ENCODE results near the gene BRAP.
"Not testable (repeated sequence)": the region's sequence is repeated elsewhere in the genome, so short reads cannot be mapped to it uniquely, and the experiment has no call there.

Gene BRAP

DNA sequence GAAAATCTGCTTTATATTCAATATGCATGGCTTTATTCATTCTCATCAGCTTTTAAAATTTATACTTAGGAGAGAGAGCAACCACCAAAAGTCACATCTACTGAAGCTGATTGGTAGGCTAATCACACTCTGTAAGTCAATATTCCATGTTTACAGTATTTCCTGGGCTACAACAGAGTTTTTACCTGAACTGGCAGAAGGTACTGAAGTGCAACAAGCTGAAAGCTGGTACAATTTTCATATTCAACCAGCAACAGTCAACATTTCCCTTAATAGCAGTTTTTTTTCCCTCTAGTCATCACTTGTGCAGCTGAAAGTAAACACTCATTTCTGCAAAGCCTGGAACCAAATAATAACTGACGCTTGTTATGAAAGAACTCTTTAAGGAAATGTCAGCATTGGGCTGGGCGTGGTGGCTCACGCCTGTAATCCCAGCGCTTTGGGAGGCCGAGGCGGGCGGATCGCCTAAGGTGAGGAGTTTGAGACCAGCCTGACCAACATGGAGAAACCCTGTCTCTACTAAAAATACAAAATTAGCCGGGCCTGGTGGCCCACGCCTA, 12.9 kb downstream of the BRAP start:
- DNase-seq: no peak

DNA sequence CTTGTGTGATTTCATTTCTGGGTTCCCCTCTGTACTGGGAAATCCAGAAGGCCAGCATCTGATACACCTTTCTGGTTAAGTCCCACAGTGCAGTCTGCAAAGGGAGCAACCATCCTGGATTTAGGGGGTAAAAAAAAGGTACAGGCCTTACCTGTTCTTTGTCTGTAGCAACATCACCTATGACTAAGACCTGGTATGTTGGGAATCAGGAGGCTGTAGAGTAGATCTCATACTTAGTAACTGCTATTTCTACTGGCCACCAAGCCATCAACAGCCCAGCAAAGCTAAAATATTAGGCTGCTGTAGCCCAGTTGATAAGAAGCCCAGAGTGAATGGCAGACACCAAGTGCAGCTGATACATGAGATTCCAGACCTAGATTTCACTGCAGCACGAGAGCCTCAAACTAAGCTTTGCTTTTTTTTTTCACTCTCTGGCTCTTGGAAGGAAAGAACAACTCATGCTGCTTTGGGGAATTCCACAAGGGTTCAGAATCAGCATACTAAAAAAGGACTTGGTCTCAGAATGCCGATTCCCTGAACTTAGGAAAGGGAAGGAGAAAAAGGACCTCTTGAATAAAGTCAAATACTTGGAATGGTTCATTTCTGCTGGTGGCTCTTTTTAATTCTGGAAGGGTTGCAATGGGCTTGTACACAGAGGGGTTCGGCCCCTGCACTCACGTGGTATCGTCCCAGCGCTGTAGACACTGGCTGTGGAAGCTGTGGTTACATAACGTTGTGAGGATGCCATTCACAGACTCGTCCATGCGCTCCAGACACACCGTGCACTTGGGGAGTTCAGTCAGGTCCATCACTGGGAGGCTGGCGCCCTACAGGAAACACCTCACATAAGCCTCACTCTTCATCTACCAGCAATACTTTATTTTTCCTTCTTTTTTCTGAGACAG, 20.5 kb downstream of the BRAP start:
- DNase-seq: no peak

DNA sequence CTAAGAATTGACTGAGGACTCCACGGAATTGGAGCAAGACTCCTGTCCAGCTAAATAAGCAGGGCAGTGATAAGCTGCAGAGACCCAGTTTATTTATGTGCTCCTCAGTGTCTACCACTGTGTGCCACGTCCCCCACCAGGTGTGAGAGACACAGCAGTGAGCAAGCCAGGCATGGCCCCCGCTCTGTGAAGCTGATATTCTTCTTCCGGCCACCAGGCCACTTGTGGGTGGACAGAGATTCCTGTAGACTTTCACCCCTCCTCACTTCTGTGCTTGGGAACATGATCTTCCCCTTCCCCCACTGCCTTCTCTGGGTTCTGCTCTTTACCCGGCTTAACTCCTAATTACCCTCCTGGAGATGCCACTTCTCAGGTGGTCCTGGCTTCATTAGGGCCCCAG, 21.3 kb downstream of the BRAP start:
- DNase-seq: no peak

DNA sequence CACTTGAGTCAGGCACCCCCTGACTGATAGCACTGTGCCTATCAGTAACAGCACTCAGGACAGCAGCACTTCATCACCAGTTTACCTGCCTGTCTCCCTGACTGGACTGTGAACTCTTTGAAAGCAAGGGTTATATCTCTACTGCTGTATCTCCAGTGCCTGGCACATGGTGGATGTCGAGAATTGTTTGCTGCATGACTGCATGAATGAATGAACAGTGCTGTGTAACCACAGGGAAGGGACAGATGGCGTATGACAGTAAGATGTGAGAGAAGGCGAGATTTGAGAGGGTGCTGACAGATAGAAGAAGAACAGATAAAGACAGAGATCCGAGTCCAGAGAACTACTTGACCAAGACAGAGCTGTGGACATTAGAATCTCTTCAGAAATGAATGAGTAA, 29.7 kb downstream of the BRAP start:
- DNase-seq: no peak

DNA sequence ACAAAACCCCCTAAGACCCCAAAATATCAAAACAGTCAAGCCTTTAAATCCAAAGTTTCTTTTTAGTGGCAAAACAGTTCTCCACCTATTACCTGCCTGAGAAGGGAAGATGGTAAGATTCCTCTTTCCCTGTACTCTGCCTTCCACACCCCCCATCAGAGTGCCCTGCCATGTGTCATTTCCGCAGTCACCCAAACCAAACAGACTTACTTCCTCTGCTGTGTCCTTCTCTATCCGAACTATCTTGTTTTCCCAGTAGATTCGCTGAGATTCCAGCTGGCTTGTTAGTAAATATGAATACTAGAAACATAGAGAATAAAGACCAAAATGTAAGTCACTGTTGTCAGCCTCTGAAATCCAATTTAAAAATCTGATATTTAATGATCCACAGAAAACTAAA, 30.4 kb downstream of the BRAP start:
- no peak for DNase-seq

DNA sequence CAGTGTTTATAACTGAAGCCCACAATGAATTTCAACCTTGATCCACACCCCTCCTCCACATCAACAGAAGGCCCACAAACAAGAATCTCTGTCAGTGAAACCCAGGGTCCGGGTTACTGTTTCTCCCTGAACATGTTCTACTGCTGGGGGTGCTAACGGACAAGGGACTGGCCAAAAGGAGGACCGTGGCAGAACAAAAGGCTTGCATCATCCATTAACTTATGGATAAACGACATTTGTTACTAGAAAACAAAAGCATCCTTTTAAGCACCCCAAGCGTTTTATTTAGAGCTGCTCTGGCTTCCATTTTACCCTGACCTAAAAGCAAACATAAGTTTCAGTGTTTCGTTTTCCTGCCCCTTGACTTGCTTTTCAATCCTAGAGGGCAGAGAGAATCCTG, 32.2 kb downstream of the BRAP start:
- DNase-seq: no peak

DNA sequence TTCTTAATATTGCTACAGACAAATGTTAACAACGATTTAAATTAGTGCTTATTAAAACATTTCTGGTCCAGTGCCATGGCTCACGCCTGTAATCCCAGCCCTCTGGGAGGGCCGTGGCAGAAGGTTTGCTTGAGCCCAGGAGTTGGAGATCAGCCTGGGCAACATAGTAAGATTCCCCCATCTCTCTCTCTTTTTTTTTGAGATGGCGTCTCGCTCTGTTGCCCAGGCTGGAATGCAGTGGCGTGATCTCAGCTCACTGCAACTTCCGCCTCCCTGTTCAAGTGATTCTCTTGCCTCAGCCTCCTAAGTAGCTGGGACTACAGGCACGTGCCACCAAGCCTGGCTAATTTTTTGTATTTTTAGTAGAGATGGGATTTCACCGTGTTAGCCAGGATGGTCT, 33.2 kb downstream of the BRAP start:
- DNase-seq: not testable (repeated sequence)

DNA sequence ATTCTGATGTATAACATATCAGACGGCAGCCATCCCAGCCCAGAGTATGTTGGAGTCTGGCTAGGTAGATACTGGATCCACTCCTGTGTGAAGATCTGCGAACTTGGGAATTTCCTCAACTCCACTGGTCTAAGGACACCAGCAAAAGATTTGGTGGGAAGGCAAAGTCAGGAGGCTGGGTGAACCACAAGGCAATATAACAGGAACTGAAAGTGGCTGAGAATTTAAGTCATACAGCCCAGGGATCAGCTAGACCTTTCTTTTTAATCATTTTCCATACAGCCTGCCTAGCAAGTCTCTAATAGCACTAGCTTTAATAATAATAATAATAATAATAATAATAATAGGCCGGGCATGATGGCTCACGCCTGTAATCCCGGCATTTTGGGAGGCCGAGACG, 34.8 kb downstream of the BRAP start:
- peak; percentile 46 to 50 for DNase-seq

DNA sequence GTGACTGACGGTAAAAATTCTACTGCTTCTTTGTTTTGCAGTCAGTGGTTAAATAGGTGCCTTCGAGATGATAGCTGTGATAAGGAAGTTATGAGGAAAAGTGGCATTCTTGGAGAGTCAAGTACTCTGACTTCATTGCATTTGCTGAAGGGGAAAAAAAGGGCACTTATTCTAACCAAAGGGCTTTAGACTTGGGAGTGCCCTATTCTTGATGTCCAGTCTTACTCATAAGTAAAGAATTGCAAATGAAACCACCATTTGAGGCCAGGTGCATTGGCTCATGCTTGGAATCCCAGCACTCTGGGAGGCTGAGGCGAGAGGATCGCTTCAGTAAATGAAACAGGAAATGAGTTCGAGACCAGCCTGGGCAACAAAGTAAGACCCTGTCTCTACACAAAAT, 40.3 kb downstream of the BRAP start:
- no peak for DNase-seq

DNA sequence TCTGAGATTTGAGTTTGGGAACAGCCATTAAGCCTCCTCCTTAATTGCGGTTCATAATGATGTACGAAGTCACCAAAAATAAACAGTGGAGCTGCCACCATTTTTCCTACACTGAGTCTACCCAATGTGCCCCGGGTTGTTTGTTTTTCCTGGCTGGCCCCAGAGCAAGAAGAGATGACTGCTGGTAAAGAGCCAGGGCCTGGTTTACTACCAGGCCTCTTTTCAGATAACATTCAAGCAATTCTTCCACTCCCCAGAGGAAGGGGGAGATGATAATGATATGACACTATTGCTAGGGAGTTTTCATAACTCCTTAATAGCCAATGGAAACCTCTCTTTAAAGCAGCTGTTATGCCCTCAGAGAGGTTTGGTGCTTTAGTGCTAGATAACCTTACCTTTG, 42.3 kb downstream of the BRAP start:
- no peak for DNase-seq

DNA sequence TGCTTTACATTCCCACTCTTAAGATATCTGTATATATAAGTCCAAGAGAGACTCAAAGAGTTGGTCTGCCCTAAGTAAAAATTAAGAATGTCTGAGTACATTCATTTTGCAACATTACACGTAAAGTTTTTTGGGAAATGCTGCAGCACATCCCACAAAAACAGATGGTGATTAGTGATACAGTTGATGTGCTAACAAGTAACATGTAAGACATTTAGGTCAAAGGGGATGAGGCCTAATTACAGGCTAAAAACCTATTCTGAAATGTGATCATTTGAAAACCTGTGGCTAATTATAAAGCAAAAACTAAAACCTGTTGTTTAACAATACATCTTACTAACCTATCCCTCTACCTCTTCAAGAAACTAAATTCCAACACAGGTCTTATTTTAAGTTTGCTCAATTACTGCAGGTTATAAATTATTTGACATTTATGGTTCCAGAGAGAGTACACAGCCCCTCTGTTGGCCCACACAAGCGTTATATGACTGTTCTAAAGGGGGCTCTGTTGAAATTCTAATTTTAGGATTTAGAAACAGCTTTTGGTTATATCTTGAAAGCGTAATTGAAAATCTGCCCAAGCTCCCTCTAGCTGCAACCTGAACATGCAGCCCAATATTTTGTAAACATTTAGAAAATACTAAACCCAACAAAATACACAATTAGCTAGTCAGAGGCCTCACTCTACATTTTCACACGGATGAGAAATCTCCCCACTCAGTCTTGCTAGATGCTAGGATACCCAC, 42.9 kb downstream of the BRAP start:
- no peak for DNase-seq

DNA sequence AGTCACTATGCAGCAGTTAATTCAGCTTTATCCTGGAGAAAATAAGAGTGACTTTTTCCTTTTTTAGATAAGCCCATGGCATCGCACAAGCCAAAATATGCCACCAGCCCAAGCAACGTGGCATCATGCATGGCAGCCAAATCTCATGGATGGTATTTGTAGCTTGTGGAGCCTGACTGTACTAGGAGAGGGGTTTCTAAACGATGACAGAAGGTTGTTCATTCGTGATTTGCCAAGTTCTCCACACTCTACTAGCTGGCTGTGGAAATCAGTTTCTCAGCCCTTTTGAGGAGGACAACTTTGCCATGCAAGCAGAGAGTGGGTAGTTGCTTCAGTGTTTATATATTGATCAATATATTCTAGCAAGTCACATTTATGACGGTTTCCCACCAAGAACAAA, 45.2 kb downstream of the BRAP start:
- DNase-seq: no peak

DNA sequence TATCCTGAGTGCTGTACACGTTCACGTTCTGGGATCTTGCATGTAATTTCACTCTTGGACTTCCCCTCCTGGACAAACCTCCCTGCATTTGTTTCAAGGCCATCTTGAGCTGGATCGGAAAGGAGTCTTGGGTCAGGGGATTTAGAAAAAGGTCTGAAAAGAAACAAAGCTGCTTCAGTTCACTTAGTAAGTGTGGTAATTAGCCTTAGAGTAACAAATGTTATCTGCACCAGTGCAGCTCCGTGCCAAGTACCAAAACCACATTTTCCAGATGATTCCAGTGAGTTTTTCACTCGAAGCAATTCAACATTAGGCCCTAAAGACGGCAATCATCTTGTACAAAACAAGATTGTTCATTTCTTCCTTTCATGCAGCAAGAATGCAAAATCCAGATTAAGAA, 47.2 kb downstream of the BRAP start:
- DNase-seq: no peak

DNA sequence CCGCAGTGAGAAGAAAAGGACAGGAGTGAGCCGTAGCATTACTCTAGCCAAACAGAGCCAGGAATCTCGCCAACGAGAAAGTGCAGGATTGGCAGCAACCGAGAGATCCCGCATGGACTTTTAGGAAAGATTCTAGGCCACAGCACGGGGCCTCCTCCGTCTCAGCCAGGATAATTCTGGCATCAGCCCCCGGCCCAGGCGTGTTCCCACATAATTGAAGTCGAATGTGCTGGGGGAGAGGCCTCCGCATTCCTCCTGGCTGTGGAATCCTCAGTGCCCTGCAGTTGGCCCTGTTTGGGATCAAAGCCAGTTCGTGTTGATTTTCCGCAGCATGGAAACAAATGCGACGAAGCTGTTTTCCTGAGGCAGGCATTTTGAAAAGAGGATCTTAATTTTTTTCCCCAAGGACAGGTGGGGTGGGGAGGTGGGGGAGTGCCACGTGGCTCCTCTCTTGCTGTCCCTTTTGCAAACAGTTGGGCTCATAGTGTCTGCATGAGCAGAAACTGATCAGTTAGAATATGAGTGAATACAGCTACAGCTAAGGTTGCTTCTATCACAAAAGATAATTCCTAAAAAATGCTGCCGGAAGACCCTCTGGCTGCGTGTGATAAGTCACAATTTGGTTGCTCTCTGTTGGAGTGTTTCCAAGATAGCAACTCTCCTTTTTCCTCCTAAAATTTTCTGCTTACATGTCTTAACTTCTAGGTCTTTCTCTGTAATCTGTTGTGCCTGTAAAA, 49.4 kb downstream of the BRAP start:
- DNase-seq: no peak

DNA sequence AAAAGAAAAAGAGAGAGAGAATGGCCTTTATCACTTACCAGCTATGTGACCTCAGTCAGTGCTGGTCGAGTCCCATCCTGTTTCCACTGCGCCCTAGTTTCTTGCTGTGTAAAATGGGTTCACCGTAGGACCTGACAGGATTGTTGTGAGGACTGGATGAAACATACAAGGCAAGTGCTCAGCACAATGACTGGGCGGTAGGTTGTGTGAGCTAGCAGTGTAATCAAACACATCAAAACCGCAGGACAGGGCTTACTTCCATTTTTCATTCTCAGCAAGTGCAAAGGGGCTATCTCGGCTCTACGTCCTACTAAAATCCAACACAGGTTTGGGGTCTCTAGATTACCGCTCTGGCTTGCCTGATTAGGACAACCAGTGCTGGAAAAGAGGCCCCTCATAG, 50.2 kb downstream of the BRAP start:
- DNase-seq: no peak

DNA sequence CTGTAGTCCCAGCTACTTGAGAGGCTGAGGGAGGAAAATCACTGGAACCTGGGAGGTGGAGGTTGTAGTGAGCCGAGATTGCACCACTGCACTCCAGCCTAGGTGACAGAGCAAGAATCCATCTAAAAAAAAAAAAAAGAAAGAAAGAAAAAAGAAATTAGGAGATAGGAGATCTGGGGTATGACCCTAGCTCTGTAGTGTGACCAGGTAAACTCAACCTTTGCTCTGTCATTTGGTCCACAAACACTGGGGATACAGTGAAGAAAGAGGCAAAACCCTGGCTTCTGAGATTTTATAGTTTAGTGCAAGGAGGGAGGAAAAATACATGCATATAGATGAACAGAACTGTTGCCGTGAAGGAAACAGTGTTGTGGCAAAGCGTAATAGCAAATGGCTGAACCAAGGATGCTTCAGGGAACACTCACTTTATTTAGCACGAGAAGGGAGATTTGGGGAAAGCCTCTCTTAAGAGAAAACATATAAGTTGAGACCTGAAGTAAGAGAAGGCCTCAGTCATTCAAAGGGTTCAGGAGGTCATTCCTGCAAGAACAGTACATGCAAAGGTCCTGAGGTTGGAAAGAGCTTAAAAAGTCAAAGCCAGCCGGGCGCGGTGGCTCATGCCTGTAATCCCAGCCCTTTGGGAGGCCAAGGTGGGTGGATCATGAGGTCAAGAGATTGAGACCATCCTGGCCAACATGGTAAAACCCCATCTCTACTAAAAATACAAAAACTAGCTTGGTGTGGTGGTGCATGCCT, 57.1 kb downstream of the BRAP start:
- DNase-seq: no peak

DNA sequence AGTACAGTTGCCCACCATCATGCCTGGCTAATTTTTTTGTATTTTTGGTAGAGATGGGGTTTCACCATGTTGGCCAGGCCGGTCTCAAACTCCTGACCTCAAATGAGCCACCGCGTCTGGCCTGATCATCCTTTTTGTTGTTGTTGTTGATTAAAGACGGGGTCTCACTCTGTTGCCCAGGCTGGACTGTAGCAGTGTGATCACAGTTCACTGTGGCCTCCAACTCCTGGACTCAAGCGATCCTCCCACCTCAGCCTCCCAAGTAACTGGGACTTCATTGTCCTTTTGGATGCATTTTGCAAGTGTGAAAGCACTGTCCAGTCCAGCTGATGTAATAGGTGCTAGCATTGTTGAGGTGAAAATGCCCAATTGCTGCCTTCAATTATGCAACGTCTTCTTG, 59.5 kb downstream of the BRAP start:
- no peak for DNase-seq

DNA sequence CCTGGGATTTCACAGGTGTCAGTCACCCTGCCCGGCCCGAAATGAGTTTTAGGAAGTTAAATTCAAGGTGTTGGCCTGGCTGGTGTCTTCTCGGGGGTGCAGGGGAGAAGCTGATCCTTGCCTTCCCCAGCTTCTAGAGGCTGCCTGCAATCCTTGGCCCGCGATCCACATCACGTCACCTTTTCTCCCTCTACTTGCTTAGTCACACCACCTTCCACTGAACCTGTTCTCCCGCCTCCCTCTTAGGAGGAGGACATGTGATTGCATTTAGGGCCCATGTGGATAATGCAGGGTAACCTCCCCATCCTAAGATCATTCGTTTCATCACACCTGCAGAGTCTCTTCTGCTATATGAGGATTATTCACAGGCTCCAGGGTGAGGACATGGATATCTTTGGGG, 61.2 kb downstream of the BRAP start:
- no peak for DNase-seq

DNA sequence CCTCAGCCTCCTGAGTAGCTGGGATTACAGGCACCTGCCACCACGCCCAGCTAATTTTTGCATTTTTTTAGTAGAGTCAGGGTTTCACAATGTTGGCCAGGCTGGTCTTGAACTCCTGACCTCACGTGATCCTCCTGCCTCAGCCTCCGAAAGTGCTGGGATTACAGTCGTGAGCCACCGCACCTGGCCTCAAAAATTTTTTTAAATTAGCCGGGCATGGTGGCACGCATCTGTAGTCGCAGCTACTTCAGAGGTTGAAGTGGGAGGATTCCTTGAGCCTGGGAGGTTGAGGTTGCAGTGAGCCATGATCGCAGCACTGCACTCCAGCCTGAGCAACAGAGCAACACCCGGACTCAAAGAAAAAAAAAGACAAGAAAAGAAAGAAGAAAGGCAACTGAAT, 67.9 kb downstream of the BRAP start:
- not testable (repeated sequence) for DNase-seq

DNA sequence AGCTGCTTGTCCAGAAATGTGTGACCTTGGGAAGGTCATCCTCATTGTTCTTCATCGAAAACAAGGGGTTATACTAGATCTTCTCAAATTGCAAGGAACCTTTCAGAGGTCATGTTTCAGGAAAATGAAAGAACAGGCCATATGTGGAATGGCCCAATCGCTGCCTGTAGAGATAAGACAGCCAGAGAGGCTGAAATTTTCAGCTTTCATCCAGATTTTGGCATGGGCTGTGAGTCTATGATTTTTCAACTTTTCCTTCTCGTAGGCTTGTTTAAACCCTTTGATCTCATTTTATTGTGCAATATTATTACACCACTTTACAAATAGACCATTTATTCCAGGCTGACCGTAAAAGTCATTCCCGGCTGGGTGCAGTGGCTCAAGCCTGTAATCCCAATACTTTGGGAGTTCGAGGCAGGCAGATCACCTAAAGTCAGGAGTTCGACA, 69.6 kb downstream of the BRAP start:
- no peak for DNase-seq

DNA sequence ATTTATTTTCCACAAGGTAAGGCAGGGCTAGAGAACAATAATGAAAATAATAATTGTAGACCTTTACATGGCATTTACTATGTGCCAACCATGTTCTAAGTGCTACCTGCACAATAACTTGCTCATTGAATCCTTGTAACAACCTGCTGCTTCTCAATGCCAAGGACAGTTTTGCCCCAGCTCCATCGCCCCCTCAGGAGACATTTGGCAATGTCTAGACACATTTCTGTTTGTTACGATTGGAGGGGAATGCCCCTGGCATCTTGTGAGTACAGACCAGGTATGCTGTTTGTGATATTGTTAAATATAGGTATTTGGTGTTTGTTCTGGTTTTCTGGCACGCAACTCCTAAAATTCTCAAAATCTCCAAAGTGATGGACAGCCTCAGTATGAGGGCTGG, 78.5 kb downstream of the BRAP start:
- DNase-seq: no peak

DNA sequence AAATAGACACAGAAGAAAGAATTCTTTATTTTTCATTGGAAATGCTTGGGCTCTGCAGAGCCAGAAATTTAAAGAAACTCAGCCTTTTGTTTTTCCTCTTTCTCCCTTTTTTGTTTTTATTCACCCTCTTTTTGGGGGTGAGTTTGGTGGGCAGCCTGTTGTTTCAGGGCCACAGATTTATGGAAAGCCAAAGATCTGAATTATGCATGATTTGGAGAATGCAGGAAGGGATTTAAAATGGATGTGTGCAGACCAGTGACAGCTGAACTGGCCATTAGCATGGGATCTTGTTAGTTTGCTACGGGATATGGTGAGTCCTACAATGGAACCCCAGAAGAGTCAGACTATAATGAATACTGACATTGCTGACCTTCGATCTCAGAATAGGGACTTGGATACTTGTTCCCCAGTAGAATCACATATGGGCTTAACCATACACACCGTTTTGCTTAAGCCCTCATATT, 79.0 kb downstream of the BRAP start:
- DNase-seq: no peak

All from inflammatory macrophage treated with lipopolysaccharide for 1 hour (primary cell).